IPS DF 4.7 (cell line): ENCODE measurements around the gene POLR3G.

Experiments
- DNase-seq: peaks from one replicate; pipeline ENCODE4 v3.0.0-alpha.2; 2013; ENCODE audit warnings: low spot score; ENCODE audit errors: extremely low read depth

The POLR3G gene

GRCh38 chr5:90503596-90503995 lies 28.9 kb downstream of the POLR3G start:
- no peak for DNase-seq

- DNase-seq = no peak
Measured at GRCh38 chr5:90504743-90505142, 30.1 kb downstream of the POLR3G start.

- DNase-seq = no peak
Measured at GRCh38 chr5:90506221-90506620, 31.6 kb downstream of the POLR3G start.

- DNase-seq = no peak
Measured at GRCh38 chr5:90510438-90510837, 35.8 kb downstream of the POLR3G start.

- no peak for DNase-seq
Measured at GRCh38 chr5:90514520-90514919, 39.9 kb downstream of the POLR3G start.

GRCh38 chr5:90518661-90519060 lies 44.0 kb downstream of the POLR3G start:
- DNase-seq = no peak

GRCh38 chr5:90519081-90519480 lies 44.4 kb downstream of the POLR3G start:
- no peak for DNase-seq

GRCh38 chr5:90528601-90529193 lies 54.0 kb downstream of the POLR3G start:
- no peak for DNase-seq

- peak; percentile 82 for DNase-seq
Measured at GRCh38 chr5:90529194-90529938, 54.7 kb downstream of the POLR3G start, which contains the start of gene LYSMD3. Gene LYSMD3 (minus strand): TSS chr5:90529584. CDS start chr5:90525289, 4,295 bp downstream.

- no peak for DNase-seq
Measured at GRCh38 chr5:90529939-90530677, 55.4 kb downstream of the POLR3G start.

GRCh38 chr5:90530736-90531487 lies 56.2 kb downstream of the POLR3G start:
- no peak for DNase-seq

GRCh38 chr5:90533794-90534193 lies 59.1 kb downstream of the POLR3G start:
- no peak for DNase-seq

- DNase-seq = no peak
Measured at GRCh38 chr5:90534922-90535321, 60.3 kb downstream of the POLR3G start.

- DNase-seq = no peak
Measured at GRCh38 chr5:90542827-90543519, 68.3 kb downstream of the POLR3G start.

GRCh38 chr5:90545511-90545910 lies 70.8 kb downstream of the POLR3G start:
- DNase-seq = no peak

- no peak for DNase-seq
Measured at GRCh38 chr5:90546216-90546837, 71.7 kb downstream of the POLR3G start.

GRCh38 chr5:90547072-90547536 lies 72.4 kb downstream of the POLR3G start:
- DNase-seq = no peak

- no peak for DNase-seq
Measured at GRCh38 chr5:90548069-90548593, 73.5 kb downstream of the POLR3G start.

- DNase-seq = no peak
Measured at GRCh38 chr5:90549223-90549622, 74.6 kb downstream of the POLR3G start.

- DNase-seq = no peak
Measured at GRCh38 chr5:90549729-90550275, 75.1 kb downstream of the POLR3G start.
